IgD-negative memory B cell (primary cell): ENCODE results near the gene WLS. TPM values are rescaled to one million over a fixed set of nuclear protein-coding genes. Genes with fewer than 3 reads are reported as not detected.

ENCODE experiments used
- H3K27ac Mint-ChIP-seq, 3 donors: one replicate each; pipeline ENCODE4 v1.8.0; 2020 to 2022; ENCODE audit warnings: mild to moderate bottlenecking in 3 of 3, mixed read lengths in 3 of 3, moderate library complexity in 1 of 3
- H3K27me3 Mint-ChIP-seq: one replicate; pipeline ENCODE4 v1.8.0; 2021; ENCODE audit warnings: mixed read lengths
- H3K36me3 Mint-ChIP-seq: one replicate; pipeline ENCODE4 v1.8.0; 2020; ENCODE audit warnings: mild to moderate bottlenecking, mixed read lengths
- H3K4me1 Mint-ChIP-seq, 3 donors: one replicate each; pipeline ENCODE4 v1.8.0; 2020 to 2022; ENCODE audit warnings: mixed read lengths in 3 of 3, mild to moderate bottlenecking in 1 of 3
- H3K4me3 Mint-ChIP-seq, 4 donors: one replicate each; pipeline ENCODE4 v1.8.0; 2020 to 2022; ENCODE audit warnings: mild to moderate bottlenecking in 4 of 4, mixed read lengths in 4 of 4, moderate library complexity in 3 of 4
- H3K9me3 Mint-ChIP-seq, 3 donors: one replicate each; pipeline ENCODE4 v1.8.0; 2020 to 2021; ENCODE audit warnings: mixed read lengths in 3 of 3, mild to moderate bottlenecking in 1 of 3
- polyA plus RNA-seq: library from polyadenylated mRNA; unstranded; fragments of 300-500 nt; fragmentation: Illumina TruSeq; gene quantifications from one replicate; pipeline ENCODE4 v1.2.3, GENCODE V29; 2021

WLS gene
- polyA plus RNA-seq, 1 donor from 2014 or later, result not detected

DNA sequence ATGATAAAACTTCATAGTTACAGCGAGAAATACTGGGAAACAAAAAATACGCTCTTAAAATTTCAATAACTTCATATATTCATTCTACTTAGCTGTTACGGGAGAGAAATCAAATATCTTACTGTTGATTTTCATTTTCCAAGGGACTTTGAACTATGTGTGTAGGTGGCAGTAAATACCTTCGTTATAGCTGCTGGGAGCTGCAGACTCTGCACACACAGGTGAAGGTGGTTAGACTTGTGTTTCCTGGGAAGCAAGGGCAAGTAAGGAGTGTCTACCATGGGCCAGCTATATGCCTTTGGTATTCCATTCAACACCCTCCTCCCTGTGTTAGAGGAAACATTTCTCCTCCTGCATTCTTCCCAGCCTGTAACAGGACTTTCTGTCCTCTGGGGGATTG lies 130.5 kb downstream of the WLS start:
- Mint-ChIP-seq H3K27me3 (peaks cover 14% of the 10 kb centered on the region), H3K4me3 (no peak overlapping the region), H3K4me1 (no peaks in the 10 kb centered on the region), H3K9me3 (no peaks in the 10 kb centered on the region), H3K36me3 (no peaks in the 10 kb centered on the region), H3K27ac (no peak overlapping the region)

DNA sequence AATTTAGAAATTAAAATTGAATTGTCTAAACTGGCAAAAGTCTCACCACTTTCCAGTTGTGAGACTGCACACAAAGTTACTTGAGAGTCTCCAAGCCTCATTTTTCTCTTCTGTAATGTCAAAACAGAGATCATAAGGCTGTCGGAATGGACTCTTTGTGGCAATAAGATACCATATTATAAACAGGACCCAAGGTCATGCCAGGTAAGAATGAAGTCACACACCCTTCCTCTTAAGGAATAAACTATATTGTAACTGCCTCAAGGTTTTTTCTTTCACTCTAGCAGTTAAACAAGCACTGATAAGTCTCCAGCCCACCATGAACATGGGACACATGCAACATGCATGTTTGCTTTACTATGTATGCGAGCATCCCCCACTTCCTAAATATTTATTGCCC lies 131.8 kb downstream of the WLS start:
- Mint-ChIP-seq H3K9me3 (no peaks in the 10 kb centered on the region), H3K4me1 (no peaks in the 10 kb centered on the region), H3K4me3 (no peak overlapping the region), H3K27me3 (peaks cover 14% of the 10 kb centered on the region), H3K36me3 (no peaks in the 10 kb centered on the region), H3K27ac (no peak overlapping the region)

DNA sequence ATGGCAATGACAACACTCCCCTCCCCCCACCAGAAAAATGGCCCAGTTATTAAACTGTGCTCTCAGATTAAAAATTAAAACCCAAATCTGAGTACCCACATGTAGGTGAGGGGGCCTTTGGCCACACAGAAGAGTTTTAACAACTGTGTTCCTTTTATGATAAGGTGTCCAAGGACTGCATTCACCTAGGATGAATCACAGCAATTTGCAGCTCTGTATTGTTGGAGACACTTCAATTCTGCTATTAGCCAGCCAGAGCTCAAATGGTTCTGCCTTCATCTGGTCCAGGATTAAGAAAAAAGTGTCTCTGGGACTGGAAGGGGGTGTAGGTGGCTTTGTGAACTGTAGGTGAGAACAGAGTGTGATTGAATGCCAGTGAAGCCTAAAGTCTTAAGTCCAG lies 138.6 kb downstream of the WLS start:
- no peak overlapping the region for H3K27ac Mint-ChIP-seq
- peaks cover 0 to 2% (median 0%) of the 10 kb centered on the region in 3 donors for H3K9me3 Mint-ChIP-seq
- H3K4me3 Mint-ChIP-seq, result no peak overlapping the region
- no peaks in the 10 kb centered on the region for H3K27me3 Mint-ChIP-seq
- H3K36me3 Mint-ChIP-seq, result no peaks in the 10 kb centered on the region
- H3K4me1 Mint-ChIP-seq, result no peaks in the 10 kb centered on the region

DNA sequence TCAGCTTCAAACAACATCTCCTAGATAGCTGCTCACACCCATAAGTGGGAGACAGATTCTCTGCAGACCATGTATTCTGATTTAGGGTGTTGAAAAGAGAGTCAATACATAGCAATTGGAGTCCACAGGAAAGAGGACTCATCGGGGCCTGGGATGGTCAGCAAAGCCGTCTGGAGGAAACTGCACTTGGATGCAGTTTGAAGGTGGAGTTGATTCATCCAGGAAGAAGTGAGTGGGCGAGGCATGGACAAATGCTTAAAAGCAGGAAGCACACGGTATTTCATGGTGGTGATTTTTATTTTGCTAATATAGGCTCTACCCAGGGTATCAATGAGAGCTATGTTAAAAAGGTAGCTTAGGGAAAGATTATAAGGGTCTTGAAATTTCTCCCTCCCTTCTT lies 145.1 kb downstream of the WLS start:
- peaks cover 0 to 2% (median 0%) of the 10 kb centered on the region in 3 donors for H3K9me3 Mint-ChIP-seq
- no peak overlapping the region for H3K27ac Mint-ChIP-seq
- no peaks in the 10 kb centered on the region for H3K4me1 Mint-ChIP-seq
- H3K36me3 Mint-ChIP-seq, result no peaks in the 10 kb centered on the region
- no peak overlapping the region for H3K4me3 Mint-ChIP-seq
- H3K27me3 Mint-ChIP-seq, result no peaks in the 10 kb centered on the region

DNA sequence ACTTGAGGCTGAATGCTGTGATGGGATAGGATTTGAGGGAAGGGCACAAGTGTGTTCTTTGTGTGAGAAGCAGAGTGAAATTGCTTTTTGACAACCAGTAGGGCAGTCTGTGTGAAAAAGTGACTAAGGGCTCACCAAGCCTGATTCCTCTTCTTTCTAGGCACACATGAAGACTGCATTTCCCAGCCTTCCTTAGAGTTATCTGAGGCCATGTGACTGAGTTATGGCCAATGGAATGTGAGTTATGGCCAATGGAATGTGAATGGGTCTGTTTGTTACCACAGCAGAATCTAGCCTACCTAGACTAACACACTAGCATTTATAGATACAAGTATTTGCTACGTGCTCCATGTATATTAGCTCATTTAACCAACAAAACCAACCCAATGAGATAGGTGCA lies 146.6 kb downstream of the WLS start:
- Mint-ChIP-seq H3K4me1 (no peaks in the 10 kb centered on the region), H3K36me3 (no peaks in the 10 kb centered on the region), H3K9me3 (peaks cover 0 to 2% (median 0%) of the 10 kb centered on the region in 3 donors), H3K27ac (no peak overlapping the region), H3K27me3 (peaks cover 3% of the 10 kb centered on the region), H3K4me3 (no peak overlapping the region)

DNA sequence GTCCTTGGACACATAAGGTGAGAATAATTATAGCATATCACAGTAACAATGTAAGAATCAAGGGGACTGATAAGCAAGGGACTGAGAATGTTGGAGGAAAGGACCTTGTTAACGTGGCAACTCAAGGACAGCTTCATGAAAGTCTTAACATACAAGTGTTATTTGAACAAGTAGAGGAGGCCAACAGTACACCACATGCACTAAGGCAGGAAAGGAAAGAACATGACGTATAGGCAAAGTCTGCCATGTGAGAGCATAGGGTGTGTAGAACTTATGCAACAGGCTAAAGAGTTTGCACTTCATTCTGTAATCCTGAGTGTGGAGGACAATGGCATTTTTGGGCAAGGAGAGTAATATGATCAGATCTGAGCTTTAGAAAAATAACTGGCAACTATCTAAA lies 148.6 kb downstream of the WLS start:
- H3K4me3 Mint-ChIP-seq, result no peak overlapping the region
- peaks cover 0 to 2% (median 2%) of the 10 kb centered on the region in 3 donors for H3K9me3 Mint-ChIP-seq
- no peak overlapping the region for H3K27ac Mint-ChIP-seq

DNA sequence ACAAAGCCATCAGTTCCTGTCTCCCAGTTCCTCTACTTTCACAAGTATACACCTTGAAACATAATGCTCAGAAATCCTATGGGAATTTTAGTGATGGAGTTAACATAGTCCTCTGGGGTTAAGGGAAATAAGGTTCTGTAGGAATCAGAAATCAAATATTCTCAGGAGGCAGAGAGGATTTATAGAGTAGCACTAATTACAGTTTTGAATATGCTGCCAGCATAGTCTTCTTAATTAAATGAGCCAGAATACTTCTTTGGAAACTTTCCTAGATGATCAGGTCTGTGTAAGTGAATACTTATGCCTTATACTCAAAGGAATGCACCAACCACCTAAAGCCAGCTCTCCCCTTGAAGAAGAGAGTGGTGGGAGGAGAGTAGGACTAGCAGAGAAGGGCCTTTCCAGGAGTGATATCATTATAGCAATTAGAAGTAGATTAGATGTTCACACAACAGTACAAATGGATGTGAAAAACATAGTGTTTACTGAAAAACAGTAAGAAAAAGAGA lies 150.5 kb downstream of the WLS start:
- Mint-ChIP-seq H3K27me3 (peaks cover 3% of the 10 kb centered on the region), H3K36me3 (no peaks in the 10 kb centered on the region), H3K4me3 (no peak overlapping the region), H3K27ac (no peak overlapping the region), H3K4me1 (no peaks in the 10 kb centered on the region), H3K9me3 (peaks cover 0 to 2% (median 2%) of the 10 kb centered on the region in 3 donors)

More for the DNA sequence above, 148.6 kb downstream of the WLS start:
- H3K36me3 Mint-ChIP-seq, result no peaks in the 10 kb centered on the region
- H3K4me1 Mint-ChIP-seq, result no peaks in the 10 kb centered on the region
- peaks cover 3% of the 10 kb centered on the region for H3K27me3 Mint-ChIP-seq

DNA sequence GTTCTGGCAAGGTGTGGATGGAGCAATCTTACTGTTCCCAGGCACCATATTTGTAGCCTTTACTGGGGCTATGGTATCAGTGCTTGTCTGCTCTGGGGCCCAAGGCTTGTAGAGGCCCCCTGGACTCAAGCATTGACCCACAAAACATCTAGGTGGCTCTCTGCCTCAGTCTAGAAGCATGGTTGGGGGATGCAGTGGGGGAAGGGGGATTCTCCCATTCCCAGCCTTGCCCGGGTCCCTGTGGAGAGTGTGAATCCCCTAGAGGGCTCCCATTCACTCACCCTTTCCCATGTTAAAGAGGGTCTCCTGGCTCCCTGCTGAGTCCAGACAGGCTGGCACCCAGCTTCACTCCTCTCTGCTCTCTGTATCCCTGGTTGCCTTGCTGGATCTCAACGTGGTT lies 153.7 kb downstream of the WLS start:
- no peaks in the 10 kb centered on the region for H3K4me1 Mint-ChIP-seq
- H3K4me3 Mint-ChIP-seq, result no peak overlapping the region
- H3K9me3 Mint-ChIP-seq, result peaks cover 0 to 2% (median 2%) of the 10 kb centered on the region in 3 donors
- H3K27me3 Mint-ChIP-seq, result peaks cover 3% of the 10 kb centered on the region
- no peaks in the 10 kb centered on the region for H3K36me3 Mint-ChIP-seq
- no peak overlapping the region for H3K27ac Mint-ChIP-seq

Other genes starting within 250 kb of the WLS start
- gene DIRAS3, start 181.9 kb downstream of the WLS start, polyA plus RNA-seq, result not detected
- not detected for gene RPE65, start 217.4 kb upstream of the WLS start, polyA plus RNA-seq